NB4 (cell line): Measurements from ENCODE around the gene PDE4D.

Experiments used
- MAX ChIP-seq: IDR thresholded peaks from 2 replicates; pipeline ENCODE4 v1.6.1; 2011; ENCODE audit warnings: low read depth, low read length
- POLR2A ChIP-seq: IDR thresholded peaks from 2 replicates; pipeline ENCODE4 v1.6.1; 2011; ENCODE audit warnings: mild to moderate bottlenecking; ENCODE audit not compliant: insufficient read length; ENCODE audit errors: extremely low read depth
- TF ChIP-seq, protein P1 (sequence below): IDR thresholded peaks from one replicate; pipeline ENCODE4 v1.5.1; 2012; ENCODE audit warnings: low read depth, low read length

DNA sequence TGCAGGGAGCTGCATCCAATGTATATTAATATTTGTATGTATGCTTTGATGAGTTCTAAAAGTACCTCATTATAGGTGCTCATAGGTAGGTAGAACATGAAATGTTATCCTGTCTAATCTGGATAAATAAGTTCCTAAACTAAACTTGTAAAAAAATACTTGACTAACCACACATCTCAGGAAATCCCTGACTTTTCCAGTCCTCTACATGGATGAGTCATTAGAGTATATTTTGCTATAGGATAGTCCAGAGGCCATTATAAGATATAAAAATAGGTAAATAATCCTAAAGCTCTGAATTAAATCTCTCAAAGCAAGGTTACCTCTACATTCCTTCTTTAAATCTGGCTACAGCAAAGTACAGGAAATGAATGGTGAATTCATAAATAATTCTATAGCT lies 906.3 kb downstream of the PDE4D start:
- no peak for TF ChIP-seq POLR2A
- TF ChIP-seq, protein P1, sequence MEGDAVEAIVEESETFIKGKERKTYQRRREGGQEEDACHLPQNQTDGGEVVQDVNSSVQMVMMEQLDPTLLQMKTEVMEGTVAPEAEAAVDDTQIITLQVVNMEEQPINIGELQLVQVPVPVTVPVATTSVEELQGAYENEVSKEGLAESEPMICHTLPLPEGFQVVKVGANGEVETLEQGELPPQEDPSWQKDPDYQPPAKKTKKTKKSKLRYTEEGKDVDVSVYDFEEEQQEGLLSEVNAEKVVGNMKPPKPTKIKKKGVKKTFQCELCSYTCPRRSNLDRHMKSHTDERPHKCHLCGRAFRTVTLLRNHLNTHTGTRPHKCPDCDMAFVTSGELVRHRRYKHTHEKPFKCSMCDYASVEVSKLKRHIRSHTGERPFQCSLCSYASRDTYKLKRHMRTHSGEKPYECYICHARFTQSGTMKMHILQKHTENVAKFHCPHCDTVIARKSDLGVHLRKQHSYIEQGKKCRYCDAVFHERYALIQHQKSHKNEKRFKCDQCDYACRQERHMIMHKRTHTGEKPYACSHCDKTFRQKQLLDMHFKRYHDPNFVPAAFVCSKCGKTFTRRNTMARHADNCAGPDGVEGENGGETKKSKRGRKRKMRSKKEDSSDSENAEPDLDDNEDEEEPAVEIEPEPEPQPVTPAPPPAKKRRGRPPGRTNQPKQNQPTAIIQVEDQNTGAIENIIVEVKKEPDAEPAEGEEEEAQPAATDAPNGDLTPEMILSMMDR, result no peak
- no peak for TF ChIP-seq MAX
